Upper lobe of left lung (tissue), 6 donors: Measurements from ENCODE around the gene MYL7. TPM values are rescaled to one million over a fixed set of nuclear protein-coding genes. Genes with fewer than 3 reads are reported as not detected.

Source experiments
- ATAC-seq, 2 donors: fragments of 200-7000 bp; cut with Tn5 transposase; one replicate each; pipeline ENCODE4 v1.9.1; 2022; ENCODE audit warnings: mild to moderate bottlenecking in 2 of 2, moderate library complexity in 2 of 2; ENCODE audit not compliant: low FRiP score in 2 of 2
- DNase-seq, 2 donors: peaks; one replicate each; pipeline ENCODE4 v3.0.0-alpha.2; 2019 to 2020
- H3K27ac ChIP-seq, 4 donors: fragments of 200-600 bp; sonication (generic); one replicate each; pipeline ENCODE4 v1.5.1; 2016 to 2019
- H3K27me3 ChIP-seq, 4 donors: fragments of 200-600 bp; sonication (generic); one replicate each; pipeline ENCODE4 v1.5.1; 2017 to 2019
- H3K36me3 ChIP-seq, 4 donors: fragments of 200-600 bp; sonication (generic); one replicate each; pipeline ENCODE4 v1.5.1; 2016 to 2019
- H3K4me1 ChIP-seq, 4 donors: fragments of 200-600 bp; sonication (generic); one replicate each; pipeline ENCODE4 v1.5.1; 2018 to 2019
- H3K4me3 ChIP-seq, 4 donors: fragments of 200-600 bp; sonication (generic); one replicate each; pipeline ENCODE4 v1.5.1; 2017 to 2019; ENCODE audit warnings: mild to moderate bottlenecking in 2 of 4, moderate library complexity in 1 of 4
- H3K9me3 ChIP-seq, 4 donors: fragments of 200-600 bp; sonication (generic); one replicate each; pipeline ENCODE4 v1.5.1; 2018 to 2019
- EP300 ChIP-seq, 4 donors: sonication (generic); formaldehyde crosslinking; IDR thresholded peaks; one replicate each; pipeline ENCODE4 v1.5.1; 2017; ENCODE audit warnings: antibody characterized with exemption in 4 of 4, control low read depth in 2 of 4
- POLR2A ChIP-seq, 4 donors: fragments of 450-650 bp; IDR thresholded peaks; one replicate each; pipeline ENCODE4 v1.5.1; 2016 to 2017; ENCODE audit warnings: antibody characterized with exemption in 4 of 4, mild to moderate bottlenecking in 2 of 4
- POLR2AphosphoS5 ChIP-seq, 2 donors: sonication (generic); formaldehyde crosslinking; IDR thresholded peaks; one replicate each; pipeline ENCODE4 v1.5.1; 2017; ENCODE audit warnings: antibody characterized with exemption in 2 of 2
- WGBS, 2 donors: methylation state at CpG; one replicate each; pipeline ENCODE4 v1.1.5; 2017 to 2018; 5-methylcytosine and 5-hydroxymethylcytosine counted together
- total RNA-seq, 6 donors: library from RNA; depleted of rRNA in 4 of 6; stranded (reverse); fragments of >200 nt in 4 of 6; gene quantifications; one replicate each; pipeline versions ENCODE4 v1.1.0 to v1.2.1, GENCODE V29; 2016 to 2021
- TF ChIP-seq, protein P1 (sequence below), 6 experiments: fragments of 450-650 bp in 4 of 6; fragments of 200-600 bp in 2 of 6; sonication (generic) in 2 of 6; IDR thresholded peaks; one replicate each; pipeline ENCODE4 v1.5.1; 2016 to 2019; ENCODE audit warnings: antibody characterized with exemption in 6 of 6
- donor health status: DM: no; HTN: no; CAD: no; lungs with moderate emphysema.
- donor health status: DM: no; HTN: yes; CAD: no; lungs with severe emphysema.

The MYL7 gene
- total RNA-seq, 6 donors from 2014 or later = not detected

DNA sequence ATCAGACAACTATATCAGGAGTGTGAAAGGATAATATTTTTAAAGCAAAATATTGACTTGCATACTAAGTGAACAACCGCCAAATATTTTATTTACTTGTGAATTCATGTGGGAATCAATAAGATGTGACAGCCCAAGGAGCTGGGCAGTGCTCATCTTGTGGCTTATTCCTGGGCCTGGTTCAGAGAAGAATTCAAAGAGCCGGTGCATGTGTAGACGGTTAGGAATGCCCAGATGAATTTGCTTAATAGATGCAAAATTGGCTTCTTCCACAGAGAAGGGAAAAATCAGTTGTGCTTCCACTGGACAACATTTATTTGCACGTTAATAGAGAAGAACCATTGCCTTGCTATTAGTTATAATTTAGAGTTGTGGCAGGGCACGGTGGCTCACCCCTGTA is 4.4 kb downstream of the MYL7 start:
- ATAC-seq (no peak), DNase-seq (no peak)
- Histone ChIP-seq H3K27me3 (no peaks in the 10 kb centered on the region), H3K36me3 (no peaks in the 10 kb centered on the region), H3K4me1 (no peaks in the 10 kb centered on the region), H3K27ac (no peak overlapping the region), H3K9me3 (no peaks in the 10 kb centered on the region), H3K4me3 (no peak overlapping the region)
- WGBS, 2 donors = 81 to 91% methylated on average over 5 of the region's 5 CpGs
- TF ChIP-seq EP300 (IDR thresholded peaks at IDR 0.05) = no peak
- TF ChIP-seq POLR2A (IDR thresholded peaks at IDR 0.05) = no peak
- no peak for TF ChIP-seq POLR2AphosphoS5 (IDR thresholded peaks at IDR 0.05)
- TF ChIP-seq, protein P1, sequence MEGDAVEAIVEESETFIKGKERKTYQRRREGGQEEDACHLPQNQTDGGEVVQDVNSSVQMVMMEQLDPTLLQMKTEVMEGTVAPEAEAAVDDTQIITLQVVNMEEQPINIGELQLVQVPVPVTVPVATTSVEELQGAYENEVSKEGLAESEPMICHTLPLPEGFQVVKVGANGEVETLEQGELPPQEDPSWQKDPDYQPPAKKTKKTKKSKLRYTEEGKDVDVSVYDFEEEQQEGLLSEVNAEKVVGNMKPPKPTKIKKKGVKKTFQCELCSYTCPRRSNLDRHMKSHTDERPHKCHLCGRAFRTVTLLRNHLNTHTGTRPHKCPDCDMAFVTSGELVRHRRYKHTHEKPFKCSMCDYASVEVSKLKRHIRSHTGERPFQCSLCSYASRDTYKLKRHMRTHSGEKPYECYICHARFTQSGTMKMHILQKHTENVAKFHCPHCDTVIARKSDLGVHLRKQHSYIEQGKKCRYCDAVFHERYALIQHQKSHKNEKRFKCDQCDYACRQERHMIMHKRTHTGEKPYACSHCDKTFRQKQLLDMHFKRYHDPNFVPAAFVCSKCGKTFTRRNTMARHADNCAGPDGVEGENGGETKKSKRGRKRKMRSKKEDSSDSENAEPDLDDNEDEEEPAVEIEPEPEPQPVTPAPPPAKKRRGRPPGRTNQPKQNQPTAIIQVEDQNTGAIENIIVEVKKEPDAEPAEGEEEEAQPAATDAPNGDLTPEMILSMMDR (IDR thresholded peaks at IDR 0.05) = no peak

DNA sequence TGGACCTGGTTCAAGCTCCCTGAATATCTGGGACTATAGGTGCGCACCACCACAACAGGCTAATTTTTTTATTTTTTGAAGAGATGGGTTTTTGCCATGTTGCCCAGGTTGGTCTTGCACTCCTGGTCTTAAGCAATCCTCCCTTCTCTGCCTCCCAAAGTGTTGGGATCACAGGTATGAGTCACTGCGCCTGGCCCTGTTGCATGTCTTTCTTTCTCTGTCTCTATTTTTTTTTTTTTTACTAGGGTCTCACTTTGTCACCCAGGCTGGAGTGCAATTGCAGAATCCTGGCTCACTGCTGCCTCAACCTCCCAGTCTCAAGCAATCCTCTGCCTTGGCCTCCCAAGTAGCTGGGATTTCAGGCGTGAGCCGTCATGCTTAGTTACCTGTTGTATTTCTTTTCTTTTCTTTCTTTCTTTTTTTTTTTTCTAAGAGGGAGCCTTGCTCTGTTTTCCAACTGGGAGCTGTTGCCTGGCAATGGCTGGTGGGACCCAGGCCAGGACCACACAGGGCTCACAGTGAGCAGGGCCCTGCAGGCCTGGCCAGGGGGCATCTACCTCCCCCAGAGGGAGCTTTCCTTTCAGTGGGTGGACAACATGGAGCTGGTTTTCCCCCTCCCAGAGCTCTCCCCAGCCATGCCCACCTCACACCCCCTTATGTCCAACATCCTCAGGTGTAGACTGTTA is 6.0 kb downstream of the MYL7 start:
- no peak for TF ChIP-seq EP300 (IDR thresholded peaks at IDR 0.05)
- no peak for TF ChIP-seq POLR2A (IDR thresholded peaks at IDR 0.05)
- ATAC-seq (no peak), DNase-seq (no peak)
- Histone ChIP-seq H3K4me3 (no peak overlapping the region), H3K27me3 (no peaks in the 10 kb centered on the region), H3K36me3 (no peaks in the 10 kb centered on the region), H3K4me1 (no peaks in the 10 kb centered on the region), H3K27ac (no peak overlapping the region), H3K9me3 (no peaks in the 10 kb centered on the region)
- WGBS, 2 donors = 94 to 95% methylated on average over 4 of the region's 4 CpGs

DNA sequence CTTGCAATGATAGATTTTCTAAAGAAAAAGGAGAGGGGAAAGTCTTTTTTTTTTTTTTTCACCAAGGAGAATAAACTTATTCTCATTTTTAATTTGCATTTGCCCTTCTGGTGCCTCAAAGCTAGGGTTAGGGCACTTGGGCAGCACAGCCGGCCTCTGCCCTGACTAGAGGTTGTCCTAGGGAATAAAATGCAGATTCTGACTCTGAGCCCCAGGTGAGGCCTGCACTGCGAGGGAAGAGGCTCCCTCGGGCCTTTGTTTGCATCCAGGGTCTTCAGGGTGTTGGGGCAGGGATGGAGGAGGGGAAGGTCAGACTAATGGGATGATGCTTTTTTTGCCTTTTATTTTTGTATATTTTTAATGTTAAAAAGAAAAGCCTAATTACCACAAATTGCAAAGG is 7.8 kb downstream of the MYL7 start:
- 63 to 70% methylated on average over 3 of the region's 3 CpGs for WGBS, 2 donors
- Histone ChIP-seq H3K27me3 (no peaks in the 10 kb centered on the region), H3K4me1 (no peaks in the 10 kb centered on the region), H3K4me3 (no peak overlapping the region), H3K36me3 (no peaks in the 10 kb centered on the region), H3K27ac (no peak overlapping the region), H3K9me3 (no peaks in the 10 kb centered on the region)
- TF ChIP-seq POLR2A (IDR thresholded peaks at IDR 0.05) (no peak), POLR2AphosphoS5 (IDR thresholded peaks at IDR 0.05) (no peak), EP300 (IDR thresholded peaks at IDR 0.05) (no peak)
- TF ChIP-seq, protein P1 (IDR thresholded peaks at IDR 0.05) = no peak
- no peak for ATAC-seq
- no peak for DNase-seq

DNA sequence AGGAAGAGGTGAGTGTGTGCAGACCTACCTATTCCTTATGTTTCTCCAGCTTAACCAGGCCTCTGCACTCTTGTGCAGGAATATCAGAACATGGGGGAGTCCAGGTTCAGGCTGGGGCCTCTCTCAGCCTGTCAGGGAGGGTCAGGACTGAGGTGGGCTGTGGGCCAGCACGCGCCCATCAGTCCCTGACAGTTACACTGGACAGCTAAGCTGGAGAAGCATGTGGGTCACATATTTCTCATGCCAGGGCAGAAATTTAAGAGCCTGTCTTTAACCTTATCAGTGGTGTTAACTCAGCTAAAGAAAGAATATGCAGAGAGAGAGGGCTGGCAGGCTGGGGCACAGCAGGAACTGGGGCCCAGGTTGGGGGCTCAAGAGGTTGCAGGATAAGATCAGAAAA is 9.1 kb downstream of the MYL7 start:
- DNase-seq = no peak
- WGBS, 2 donors = 64 to 73% methylated on average over 2 of the region's 2 CpGs

DNA sequence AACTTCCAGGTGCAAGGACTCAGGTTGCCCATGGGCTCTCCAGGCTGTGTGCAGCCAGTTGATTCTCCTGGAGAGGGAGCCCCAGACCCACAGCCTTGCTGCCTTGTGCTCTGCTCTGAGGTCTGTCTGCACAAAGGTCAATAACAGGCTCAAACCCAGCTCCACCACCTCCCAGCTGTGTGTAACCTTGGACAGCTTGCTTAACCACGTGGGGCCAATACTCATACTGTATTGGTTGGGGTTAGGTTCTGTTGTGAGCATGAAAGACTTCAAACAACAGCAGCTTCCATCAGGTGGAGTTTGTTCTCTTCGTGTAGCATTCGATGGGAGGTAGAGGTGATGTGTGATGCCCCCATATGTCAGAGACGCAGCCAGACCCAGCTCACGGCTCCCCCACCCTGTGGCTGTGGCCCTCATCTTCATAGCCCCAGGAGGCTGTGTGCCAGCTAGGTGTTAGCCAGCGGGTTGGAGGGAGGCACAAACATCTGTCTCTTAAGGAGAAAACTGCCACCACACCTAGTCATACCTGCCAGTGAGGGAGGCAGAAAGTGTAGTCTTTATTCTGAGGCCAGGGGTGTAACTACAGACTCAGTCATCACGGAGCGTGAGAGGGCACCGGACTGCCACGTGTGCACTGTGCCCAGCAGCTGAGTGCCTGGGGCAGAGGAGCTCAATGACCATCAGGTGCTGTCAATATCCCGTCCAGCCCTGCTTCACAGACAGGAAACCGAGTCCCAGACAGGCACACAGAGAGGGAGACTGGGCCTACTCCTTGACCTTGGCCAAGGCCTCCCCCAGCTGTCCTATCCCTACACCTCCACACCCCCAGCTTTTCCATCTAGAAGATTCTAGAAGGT is 9.7 kb downstream of the MYL7 start:
- no peak for DNase-seq
- no peak for ATAC-seq

More for the DNA sequence above, 9.1 kb downstream of the MYL7 start:
- no peak overlapping the region for H3K27ac ChIP-seq
- H3K27me3 ChIP-seq = no peaks in the 10 kb centered on the region
- H3K36me3 ChIP-seq = no peaks in the 10 kb centered on the region
- TF ChIP-seq EP300 (IDR thresholded peaks at IDR 0.05) (no peak), POLR2A (IDR thresholded peaks at IDR 0.05) (no peak), POLR2AphosphoS5 (IDR thresholded peaks at IDR 0.05) (no peak)
- TF ChIP-seq, protein P1 (IDR thresholded peaks at IDR 0.05) = no peak
- no peaks in the 10 kb centered on the region for H3K4me1 ChIP-seq
- H3K9me3 ChIP-seq = no peaks in the 10 kb centered on the region
- no peak for ATAC-seq
- H3K4me3 ChIP-seq = no peak overlapping the region

More for the DNA sequence above, 9.7 kb downstream of the MYL7 start:
- no peaks in the 10 kb centered on the region for H3K9me3 ChIP-seq
- no peak overlapping the region for H3K4me3 ChIP-seq
- H3K4me1 ChIP-seq = no peaks in the 10 kb centered on the region
- H3K36me3 ChIP-seq = no peaks in the 10 kb centered on the region
- TF ChIP-seq POLR2AphosphoS5 (IDR thresholded peaks at IDR 0.05) = no peak
- no peak for TF ChIP-seq EP300 (IDR thresholded peaks at IDR 0.05)
- TF ChIP-seq, protein P1 (IDR thresholded peaks at IDR 0.05) = no peak
- no peak for TF ChIP-seq POLR2A (IDR thresholded peaks at IDR 0.05)
- no peak overlapping the region for H3K27ac ChIP-seq
- no peaks in the 10 kb centered on the region for H3K27me3 ChIP-seq
- WGBS, 2 donors = 75% methylated on average over 8 to 12 of the region's 12 CpGs
